GM19455 (cell line): ENCODE results near the gene EPB41L2.

Experiments
- ATAC-seq: cut with Tn5 transposase; IDR thresholded peaks from one replicate; pipeline ENCODE4 v1.9.1; 2021; ENCODE audit not compliant: unreplicated experiment

Gene EPB41L2

DNA sequence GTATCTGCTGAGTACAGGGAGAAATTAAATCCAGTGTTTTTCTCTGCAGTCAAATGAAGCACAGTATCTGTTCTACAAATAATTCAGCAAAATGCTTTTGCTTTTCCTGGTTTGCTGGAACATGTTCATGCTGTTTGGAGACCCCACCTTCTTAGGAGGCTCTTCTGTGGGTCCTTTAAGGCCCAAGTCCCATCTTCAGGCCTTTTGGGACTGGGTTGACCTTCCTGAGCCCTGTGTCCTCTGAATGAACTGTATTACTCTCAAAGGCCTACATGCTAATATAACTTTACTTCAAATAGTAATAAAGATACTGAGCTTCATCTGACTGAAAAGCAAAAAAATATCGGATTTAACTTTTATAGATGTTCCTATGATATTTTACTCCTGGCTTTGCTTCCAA lies 216.5 kb downstream of the EPB41L2 start:
- no peak for ATAC-seq

DNA sequence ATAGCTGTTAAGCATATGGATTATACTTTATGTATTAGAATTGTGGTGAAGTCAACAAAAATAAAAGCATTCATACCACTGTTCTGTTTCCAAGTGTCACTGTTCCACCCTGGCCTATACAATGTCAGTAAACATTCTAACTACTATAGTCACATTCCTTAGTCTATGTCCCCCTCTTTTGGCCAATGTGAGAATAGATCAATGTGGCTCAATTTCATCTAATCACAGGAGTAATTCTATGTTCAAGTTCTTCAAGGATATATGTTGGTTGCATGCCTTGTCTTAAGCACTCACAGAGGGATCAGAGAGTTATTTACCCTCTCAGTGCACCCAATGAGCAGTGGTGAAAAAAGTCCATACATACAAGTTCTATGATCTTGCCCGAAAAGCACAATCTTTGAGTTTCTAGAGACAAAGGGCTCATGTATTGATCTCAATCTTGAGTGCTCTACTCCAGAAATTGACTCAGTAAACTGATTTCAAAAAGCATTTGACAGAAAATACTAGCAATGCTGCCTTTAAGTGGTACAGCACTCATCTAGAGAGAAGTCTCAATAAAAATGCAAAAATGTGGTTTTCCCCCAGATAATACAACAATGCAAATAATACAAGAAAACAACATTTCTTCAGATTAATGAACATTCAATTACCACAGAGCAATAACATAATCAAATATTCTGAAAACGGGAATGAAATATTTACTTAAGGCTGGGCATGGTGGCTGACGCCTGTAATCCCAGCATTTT lies 219.3 kb downstream of the EPB41L2 start:
- ATAC-seq, result no peak

DNA sequence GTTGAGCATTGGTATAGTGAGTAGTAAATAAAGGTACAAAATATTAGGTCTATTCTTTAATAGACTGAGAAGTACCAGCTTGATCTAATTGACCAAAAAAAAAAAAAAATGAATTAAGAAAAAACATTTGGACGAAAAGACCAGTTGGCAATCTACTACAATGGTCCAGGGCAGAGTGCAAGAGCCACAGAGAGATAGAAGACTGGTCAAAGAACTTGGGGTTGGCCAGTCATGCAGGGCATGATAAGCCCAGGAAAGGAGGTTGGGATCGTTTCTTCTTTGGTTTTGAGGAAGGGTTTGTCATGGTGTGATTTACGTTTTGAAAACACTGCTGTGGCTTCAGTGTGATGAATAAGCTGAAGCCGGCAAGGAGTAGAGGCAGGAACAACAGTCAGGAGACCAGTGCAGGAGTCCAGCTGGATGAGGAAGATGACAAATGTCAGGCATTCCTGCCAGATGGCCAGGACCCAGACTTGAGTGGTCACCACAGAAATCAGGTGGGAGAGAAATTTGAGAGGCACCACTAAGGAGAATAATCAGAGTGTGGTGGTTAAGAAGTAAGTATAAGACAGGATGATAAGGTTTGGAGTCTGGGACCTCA lies 221.8 kb downstream of the EPB41L2 start:
- no peak for ATAC-seq

DNA sequence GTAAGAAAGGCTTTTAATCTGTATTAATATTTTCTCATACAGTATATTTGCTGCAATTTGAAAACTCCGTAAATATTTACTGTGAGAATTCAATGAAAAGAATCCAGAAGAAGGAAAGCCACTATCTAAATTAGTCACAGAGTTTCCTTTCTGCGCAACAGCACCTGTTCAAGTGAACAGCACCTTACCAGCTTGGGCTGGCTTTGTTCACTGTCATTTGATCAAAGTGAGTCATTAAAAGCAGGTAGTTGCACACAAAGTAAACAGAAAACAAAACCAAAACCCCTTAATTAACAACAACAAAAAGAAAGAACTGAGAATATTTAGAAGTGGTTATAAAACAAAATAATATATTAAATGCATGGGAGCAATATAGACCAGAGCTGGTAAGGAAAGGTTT lies 223.0 kb downstream of the EPB41L2 start:
- no peak for ATAC-seq

DNA sequence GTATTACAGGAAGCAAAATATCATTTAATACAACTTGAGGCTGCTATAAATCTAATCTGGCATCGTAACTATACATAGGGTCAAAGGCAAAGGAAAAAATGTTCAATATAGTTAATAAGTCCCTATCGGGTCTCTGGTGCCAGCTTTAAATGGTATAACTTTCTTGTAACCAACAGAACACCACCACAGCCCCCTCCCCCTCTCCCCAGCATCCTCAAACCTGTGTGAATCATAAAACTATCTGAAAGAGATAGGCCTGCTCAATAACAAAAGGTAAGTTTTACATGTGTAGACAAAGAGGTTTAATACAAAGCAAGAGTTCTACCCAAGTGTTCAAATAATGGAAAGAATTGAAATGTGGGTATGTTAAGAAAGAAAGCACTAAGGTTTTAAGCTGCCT lies 223.7 kb downstream of the EPB41L2 start:
- ATAC-seq, result no peak

DNA sequence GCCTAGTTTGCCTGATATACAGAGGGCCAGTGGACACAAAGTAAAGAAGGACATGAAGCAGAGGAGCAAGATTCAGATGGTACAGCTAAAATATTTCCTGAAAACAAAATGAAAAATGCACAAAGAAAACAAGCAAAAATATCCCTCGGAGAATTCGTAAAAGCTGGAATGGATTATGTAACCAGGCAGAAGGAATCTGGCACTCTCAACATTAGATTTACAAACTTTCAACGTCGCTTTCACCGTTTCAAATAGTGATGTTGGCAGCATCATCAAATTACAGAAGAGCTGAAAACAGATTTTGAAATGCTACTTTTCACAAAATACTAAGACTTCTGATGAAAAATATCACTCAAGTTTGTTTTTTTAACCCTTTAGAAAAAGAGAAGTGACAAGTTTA lies 224.1 kb downstream of the EPB41L2 start:
- no peak for ATAC-seq

DNA sequence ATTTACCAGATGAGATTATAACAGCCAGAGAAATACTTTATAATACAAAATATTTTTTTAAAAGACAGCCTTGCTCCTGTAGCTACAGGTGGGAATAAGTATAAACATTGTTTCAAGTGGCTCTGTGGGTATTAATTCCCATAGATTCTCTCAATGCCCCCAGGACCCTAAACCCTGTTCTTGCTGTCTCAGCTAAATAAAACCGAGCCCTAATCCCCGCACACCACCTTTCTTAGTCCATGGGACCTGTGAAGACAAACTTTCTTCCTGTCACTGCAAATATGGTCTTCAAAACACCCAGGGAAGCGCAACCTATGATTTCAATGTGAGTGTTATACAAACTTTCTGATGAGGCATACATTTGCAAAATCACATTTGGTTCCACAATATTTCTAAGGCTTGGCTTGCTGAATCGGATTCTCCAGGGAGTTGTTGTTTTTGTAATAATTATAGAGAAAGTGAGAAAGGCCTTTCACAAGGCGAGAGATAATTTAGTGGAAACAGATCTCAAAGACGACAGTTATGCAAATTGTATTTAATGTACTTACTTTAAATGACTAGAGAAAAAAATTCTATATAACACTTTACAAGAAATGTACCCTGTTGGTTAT lies 224.7 kb downstream of the EPB41L2 start:
- ATAC-seq, result no peak

DNA sequence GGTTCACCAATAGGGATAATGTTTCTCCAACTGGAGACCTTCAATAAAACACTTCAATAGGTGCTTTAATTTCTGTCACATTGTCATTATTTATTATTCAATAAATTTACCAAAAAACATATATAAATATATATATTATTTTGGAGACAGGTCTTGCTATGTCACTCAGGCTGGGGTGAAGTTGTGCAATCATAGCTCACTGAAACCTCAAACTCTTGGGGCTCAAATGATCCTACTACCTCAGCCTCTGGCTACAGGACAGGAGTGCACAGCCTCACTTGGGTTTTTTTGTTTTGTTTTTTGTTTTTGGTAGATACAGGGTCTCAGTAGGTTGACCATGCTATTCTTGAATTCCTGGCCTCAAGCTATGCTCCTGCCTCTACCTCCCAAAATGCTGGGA lies 226.0 kb downstream of the EPB41L2 start:
- no peak for ATAC-seq

DNA sequence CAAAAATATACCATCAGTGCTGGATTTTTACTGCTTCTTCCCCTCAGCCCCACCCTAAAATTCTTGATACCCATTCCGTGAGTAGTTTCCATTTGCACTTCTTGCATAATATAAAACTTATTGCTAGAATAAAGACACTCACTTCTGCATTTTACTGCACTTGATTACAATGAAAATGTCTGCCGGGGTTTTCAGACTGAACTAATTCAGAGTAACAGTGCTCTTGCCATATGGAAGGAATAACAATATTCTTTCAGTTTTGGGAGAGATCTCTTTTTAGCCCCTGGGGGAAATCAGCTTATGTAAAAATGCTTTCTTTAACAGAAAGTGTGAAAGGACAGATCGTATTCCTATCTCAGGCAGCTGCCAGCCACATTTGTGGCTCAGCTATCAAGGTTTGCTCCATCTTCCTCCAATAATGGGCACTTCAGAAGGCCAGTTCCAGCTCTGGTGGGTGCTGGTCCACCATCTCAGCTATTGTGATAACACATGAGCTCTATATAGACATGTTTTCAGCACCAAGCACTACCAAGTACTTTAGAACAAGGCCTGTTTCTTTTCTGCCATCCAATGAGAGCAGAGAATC lies 226.9 kb downstream of the EPB41L2 start:
- ATAC-seq, result no peak

DNA sequence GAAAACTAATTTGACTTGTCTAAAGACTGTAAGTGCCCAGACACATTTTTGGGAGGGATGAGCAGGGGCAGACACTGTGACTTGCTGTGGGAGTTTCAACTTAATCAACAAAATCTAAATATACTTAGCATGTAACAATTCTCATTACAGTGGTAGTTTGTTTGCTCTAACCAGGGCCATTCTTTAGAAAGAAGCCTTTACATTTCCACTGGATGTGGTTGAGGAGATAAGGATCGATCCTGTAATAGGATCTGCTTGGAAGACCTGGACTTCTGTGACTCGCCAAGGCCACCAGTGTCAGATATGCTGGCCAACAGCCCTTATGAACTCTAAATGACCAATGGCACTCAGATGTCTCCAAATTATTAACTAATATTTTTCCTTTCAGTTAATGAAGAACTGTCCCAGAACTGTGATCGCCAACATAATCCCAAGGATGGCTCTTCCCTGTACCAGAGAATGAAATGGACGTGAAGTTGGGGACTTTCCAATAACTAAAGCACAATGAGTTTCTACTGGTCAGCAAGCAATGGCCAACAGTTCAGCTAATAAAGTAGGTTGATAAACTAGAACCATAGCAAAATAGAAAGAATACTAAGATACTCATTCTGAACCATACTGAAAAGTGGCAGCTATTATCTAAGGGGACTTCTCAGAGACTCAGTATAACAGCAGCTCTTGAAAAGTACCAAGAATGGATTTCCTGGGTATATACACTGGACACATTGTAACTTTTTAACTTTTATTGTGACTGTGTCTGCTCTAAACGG lies 228.4 kb downstream of the EPB41L2 start:
- ATAC-seq, result no peak

DNA sequence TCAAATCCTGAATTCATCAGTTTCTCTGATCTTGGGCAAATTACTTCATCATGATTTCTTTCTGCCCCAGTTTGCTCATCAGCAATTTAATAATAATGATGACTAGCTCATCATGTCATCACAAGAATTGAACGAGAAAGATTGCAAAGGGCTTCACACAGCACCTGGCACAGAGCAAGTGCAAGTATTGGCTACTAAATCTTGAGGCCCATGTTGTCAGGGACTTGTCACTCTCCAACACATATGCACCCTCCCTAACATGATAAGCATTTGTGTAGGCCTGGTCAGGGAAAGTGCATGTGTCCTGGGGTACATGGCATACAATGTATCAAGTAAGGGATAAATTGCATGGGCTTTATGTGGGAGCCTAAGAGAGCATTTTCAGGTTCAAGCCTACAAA lies 229.5 kb downstream of the EPB41L2 start:
- no peak for ATAC-seq

DNA sequence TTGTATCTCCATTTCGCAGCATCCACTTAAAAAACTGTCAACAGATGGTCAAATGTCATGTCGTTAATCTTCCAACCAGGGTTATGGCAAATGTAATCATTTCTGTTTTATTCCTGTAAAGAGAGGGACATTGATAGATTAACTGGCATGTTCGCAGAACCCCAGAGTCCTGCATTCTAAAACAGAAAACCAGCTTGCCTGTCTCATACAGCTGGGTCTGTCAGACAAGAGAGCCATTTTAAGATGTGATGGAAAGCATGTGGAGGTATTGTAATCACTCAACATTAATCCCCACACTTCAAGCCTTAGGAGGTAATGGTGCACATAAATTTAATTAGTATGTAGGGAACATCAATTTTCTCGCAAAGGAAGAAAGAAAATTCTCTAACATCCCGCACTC lies 231.4 kb downstream of the EPB41L2 start:
- no peak for ATAC-seq

DNA sequence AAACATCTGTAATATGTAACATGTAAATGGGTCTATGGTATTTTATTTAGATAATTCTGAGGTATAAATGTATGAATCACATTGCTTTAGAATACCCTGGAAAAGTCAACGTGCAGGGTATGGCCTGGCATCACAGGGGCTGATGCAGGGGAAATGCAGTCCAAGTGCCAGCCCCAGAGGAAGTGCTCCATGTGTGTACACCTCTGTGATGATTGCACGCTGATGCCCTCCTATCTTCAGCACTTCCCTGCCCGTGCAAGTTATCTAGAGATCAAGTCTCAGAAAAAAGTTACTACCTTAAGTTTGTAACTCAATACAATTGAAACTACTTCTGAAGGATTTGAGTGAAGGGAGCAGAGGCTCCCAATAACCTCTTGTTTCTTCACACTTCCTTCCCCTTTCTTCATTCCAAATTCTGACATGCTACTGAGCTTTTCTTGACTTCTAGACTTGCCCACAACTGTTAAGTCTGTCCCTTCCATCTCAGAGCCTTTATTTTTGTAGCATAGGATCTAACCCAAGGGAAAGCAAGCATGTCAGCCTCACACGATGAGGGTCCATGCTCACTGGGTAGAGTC lies 233.6 kb downstream of the EPB41L2 start:
- ATAC-seq, result no peak

DNA sequence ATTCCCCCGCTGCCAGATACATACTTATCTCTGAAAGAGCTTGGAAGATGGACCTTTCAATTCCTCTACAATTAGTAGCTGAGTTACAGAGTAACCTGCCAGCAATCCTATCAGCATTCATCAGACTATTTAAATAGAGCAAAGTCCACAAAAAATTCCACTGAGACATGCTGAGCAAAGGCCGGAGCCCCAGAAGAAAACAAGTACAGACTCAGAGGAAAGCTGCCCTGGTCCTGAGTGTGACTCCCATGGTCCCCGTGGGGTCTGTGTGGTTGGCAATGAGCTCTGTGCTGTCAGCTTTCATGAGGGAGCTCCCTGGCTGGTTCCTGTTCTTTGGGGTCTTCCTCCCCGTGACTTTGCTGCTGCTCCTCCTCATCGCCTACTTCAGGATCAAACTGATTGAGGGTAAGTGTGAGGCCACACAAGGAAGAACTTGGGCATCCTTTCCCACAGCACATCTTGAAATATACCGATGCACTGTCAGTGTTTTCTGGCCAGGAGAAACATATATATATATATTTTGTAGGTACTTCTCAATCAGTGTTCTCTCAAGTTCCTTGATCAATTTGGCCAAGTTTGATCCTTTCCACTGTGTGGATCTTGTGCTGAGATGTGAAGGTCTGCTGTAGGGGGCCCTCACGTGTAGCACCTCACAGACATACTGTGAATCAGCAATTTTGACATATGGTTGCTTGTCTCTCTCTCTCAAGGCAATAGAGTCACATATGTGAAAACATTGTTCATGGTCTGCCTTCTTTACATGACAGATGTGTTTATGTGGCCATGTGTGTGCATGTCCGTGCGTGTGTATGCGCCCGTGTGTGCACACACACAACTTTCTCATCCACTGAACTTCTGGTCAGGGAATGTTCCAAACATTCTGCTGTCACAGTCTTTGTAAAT lies 235.5 kb downstream of the EPB41L2 start, which contains the start of gene SMLR1:
Gene SMLR1 (plus strand): TSS at position 160 of the 903 bp plus-strand sequence. CDS start 8 bp downstream, at position 168.
- no peak for ATAC-seq

DNA sequence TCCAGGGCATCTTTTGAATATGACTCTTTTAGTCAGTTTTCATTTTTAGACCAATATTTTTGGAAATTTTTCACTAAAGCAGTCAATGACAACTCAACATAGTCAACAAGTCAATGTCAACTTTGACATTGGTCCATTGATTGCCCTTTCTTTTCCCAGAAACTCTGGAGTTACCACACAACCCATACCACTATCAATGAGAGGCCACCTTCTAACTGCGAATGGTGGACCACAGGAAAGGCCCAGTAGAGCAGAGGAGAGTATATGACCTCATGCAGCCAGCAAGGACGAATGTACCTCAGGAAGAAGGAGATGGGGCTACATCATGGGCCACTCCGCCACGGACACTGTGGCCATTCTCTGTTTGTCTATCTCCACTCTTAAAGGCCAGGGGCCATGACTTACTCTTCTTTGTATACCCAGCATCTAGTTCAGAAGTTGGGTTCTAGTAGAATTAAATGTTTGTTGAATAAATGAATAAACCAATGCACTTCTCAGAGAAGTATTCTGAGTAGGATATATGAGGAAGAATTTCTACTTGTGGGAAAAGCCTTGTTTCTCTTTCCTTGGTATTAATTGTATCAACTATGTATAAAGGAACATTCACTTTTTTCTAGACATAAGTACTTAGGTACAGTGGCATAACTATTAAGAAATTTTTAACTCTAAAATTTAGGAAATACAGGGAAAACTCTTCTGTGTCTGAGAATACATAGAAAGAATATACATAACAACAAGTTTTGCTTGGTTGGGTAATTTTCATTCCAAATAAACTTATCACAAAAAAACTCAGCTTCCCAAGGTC lies 236.4 kb downstream of the EPB41L2 start:
- ATAC-seq, result no peak

DNA sequence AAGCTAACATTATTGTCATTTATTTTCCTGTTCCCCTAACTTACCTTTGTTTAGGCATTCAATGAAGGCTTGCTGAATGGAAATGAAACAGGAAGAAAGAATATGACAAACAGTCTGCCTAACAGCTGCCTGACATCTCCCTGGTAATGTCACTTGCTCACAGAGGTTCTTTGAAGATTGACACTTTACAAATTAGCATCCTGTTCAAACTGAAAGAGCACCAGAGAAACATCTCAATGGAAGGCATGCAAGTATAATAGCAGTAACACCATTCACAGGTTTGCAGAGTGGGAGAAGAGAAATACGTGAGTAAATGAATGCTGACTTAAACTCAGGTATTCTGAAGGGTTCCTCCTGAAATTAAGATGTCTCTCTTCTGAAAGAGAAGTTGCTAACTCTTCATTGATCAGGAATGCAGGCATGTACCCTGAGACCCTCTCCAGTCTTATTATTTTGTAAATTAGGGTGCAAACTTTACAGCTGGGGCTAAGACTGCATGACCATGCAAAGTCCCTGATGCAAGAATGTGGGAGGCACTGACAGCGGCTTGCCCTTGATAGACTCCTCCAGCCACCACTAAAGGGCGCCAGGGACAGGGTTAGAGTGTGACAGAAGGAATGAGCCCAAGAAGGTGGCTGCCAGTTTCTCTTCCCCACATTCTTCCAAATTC lies 237.1 kb downstream of the EPB41L2 start:
- no peak for ATAC-seq

DNA sequence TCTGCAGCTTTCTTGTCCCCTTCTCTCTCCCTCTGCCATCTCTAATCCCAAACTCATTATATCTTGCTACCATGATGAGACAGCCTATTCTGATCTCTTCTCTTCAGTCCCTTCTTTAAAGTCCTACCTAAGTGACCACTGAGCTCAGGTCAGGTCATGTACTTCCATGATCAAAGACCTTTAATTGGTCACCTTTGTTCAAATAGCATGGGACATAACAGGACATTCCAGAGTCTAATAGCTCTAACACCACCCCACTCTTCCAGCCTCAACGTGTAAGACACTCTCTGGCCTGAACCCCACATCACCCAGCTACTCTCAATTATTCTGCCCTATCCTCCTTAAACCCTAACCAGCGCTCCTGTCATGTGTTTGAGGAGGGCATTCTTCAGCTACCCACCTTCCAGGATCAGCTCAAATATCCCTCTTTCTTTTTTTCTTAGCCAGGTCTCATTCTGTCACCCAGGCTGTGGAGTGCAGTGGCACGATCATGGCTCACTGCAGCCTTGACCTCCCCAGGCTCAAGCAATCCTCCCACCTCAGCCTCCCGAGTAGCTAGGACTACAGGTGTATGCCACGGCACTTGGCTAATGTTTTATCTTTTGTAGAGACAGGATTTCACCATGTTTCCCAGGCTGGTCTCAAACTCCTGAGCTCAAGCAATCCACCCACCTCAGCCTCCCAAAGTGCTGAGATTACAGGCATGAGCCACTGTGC lies 237.9 kb downstream of the EPB41L2 start:
- no peak for ATAC-seq

DNA sequence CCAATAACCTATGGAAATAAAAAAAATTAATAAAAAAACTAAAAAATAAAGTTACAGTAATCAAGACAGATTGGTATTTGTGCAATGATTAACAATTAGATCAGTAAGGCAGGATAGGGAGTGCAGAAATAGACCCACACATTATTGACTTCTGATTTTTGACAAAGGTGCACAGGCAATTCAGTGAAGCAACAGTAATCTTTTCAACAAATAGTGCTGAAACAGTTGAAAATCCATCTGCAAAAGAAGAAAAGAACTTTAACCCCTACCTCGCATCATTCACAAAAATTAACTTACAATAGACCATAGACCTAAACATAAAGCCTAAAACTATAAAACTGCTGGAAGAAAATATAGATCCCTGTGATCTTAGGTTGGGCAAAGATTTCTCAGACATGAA lies 240.3 kb downstream of the EPB41L2 start:
- no peak for ATAC-seq
